IMR-90 (cell line): ENCODE measurements around the gene CALU. TPM values are rescaled to one million over a fixed set of nuclear protein-coding genes. Genes with fewer than 3 reads are reported as not detected.

ENCODE experiments used
- ATAC-seq: fragments of 200-7000 bp; cut with Tn5 transposase; 2 replicates; pipeline ENCODE4 v1.9.1; 2020; ENCODE audit warnings: low read depth, mild to moderate bottlenecking, moderate library complexity
- BruUV-seq: library from RNA; stranded (reverse); fragments of 400-500 nt; replicated peaks from 2 replicates; lab custom pipeline; 2021; lab: Mats Ljungman, UMichigan
- CTCF ChIA-PET: fragments of 300-600 bp; formaldehyde crosslinking; extraction: SDS; loops from one replicate; lab custom pipeline; 2021; ENCODE audit warnings: antibody characterized with exemption; lab: Yijun Ruan, JAX
- POLR2A ChIA-PET: fragments of 300-600 bp; sonication (Branson Sonifier 250); formaldehyde crosslinking; loops from one replicate; lab custom pipeline; 2022; ENCODE audit warnings: antibody characterized with exemption; ENCODE audit not compliant: unreplicated experiment; lab: Charles Lee
- DNase-seq: peaks from one replicate; pipeline ENCODE4 v3.0.0; 2013
- H2AFZ ChIP-seq: replicated peaks from 2 replicates; pipeline ENCODE3; 2013; ENCODE audit warnings: low read length, mild to moderate bottlenecking; ENCODE audit not compliant: poor library complexity
- H2AK5ac ChIP-seq: 2 replicates; pipeline ENCODE4 v1.6.1; 2013; ENCODE audit warnings: low read depth, low read length, inconsistent platforms
- H2AK9ac ChIP-seq: replicated peaks from 2 replicates; pipeline ENCODE3; 2013; ENCODE audit warnings: mild to moderate bottlenecking, low read depth, low read length, moderate library complexity; ENCODE audit not compliant: poor library complexity
- H2BK120ac ChIP-seq: 2 replicates; pipeline ENCODE4 v1.6.1; 2013; ENCODE audit warnings: low read depth, low read length, inconsistent platforms
- H2BK15ac ChIP-seq: 3 replicates; pipeline ENCODE4 v1.6.1; 2013; ENCODE audit warnings: low read depth, low read length, inconsistent platforms
- H2BK20ac ChIP-seq: 2 replicates; pipeline ENCODE4 v1.6.1; 2013; ENCODE audit warnings: low read depth, mild to moderate bottlenecking, inconsistent platforms, low read length, moderate library complexity
- H2BK5ac ChIP-seq: 2 replicates; pipeline ENCODE4 v1.6.1; 2013; ENCODE audit warnings: mild to moderate bottlenecking, low read depth, low read length, inconsistent platforms; ENCODE audit not compliant: poor library complexity, severe bottlenecking
- H3K14ac ChIP-seq: replicated peaks from 2 replicates; pipeline ENCODE4 v1.6.1; 2013; ENCODE audit warnings: low read depth, low read length, inconsistent platforms
- H3K18ac ChIP-seq: 2 replicates; pipeline ENCODE4 v1.6.1; 2013; ENCODE audit warnings: low read depth, low read length, control low read depth
- H3K23ac ChIP-seq: 2 replicates; pipeline ENCODE4 v1.6.1; 2013; ENCODE audit warnings: low read depth, low read length, inconsistent platforms
- H3K27ac ChIP-seq: 2 replicates; pipeline ENCODE4 v1.5.1; 2013; ENCODE audit warnings: mild to moderate bottlenecking, control low read depth, low read length; ENCODE audit not compliant: insufficient read depth
- H3K27me3 ChIP-seq: 2 replicates; pipeline ENCODE4 v1.6.1; 2013; ENCODE audit warnings: low read length; ENCODE audit not compliant: control insufficient read depth, insufficient read depth
- H3K36me3 ChIP-seq: 2 replicates; pipeline ENCODE4 v1.6.1; 2013; ENCODE audit warnings: low read length, mixed read lengths; ENCODE audit not compliant: control insufficient read depth, insufficient read depth
- H3K4ac ChIP-seq: 2 replicates; pipeline ENCODE4 v1.6.1; 2013; ENCODE audit warnings: low read depth, low read length, inconsistent platforms
- H3K4me1 ChIP-seq: 2 replicates; pipeline ENCODE4 v1.6.1; 2013; ENCODE audit warnings: low read length, mixed read lengths; ENCODE audit not compliant: control insufficient read depth, insufficient read depth
- H3K4me2 ChIP-seq: 2 replicates; pipeline ENCODE4 v1.6.1; 2013; ENCODE audit warnings: low read depth, mild to moderate bottlenecking, control low read depth, low read length, moderate library complexity
- H3K4me3 ChIP-seq: 2 replicates; pipeline ENCODE4 v1.5.1; 2013; ENCODE audit warnings: low read depth, mild to moderate bottlenecking, control low read depth, low read length, moderate library complexity; ENCODE audit not compliant: insufficient read depth
- H3K56ac ChIP-seq: 2 replicates; pipeline ENCODE4 v1.6.1; 2013; ENCODE audit warnings: low read length, inconsistent platforms; ENCODE audit not compliant: insufficient read depth; ENCODE audit errors: extremely low read depth
- H3K79me1 ChIP-seq, 2 experiments: 2 replicates each; pipeline ENCODE4 v1.6.1; 2013; ENCODE audit warnings: low read length in 2 of 2, inconsistent platforms in 1 of 2, low read depth in 1 of 2
- H3K9ac ChIP-seq: 2 replicates; pipeline ENCODE4 v1.6.1; 2013; ENCODE audit warnings: low read depth, low read length, control low read depth
- H3K9me1 ChIP-seq: 2 replicates; pipeline ENCODE4 v1.6.1; 2013; ENCODE audit warnings: low read length, inconsistent platforms; ENCODE audit not compliant: insufficient read depth
- H3K9me3 ChIP-seq: 2 replicates; pipeline ENCODE4 v1.6.1; 2013; ENCODE audit warnings: low read length; ENCODE audit not compliant: control insufficient read depth, insufficient read depth
- H4K20me1 ChIP-seq: 2 replicates; pipeline ENCODE4 v1.6.1; 2013; ENCODE audit warnings: low read length, inconsistent platforms; ENCODE audit not compliant: insufficient read depth
- H4K5ac ChIP-seq: 2 replicates; pipeline ENCODE4 v1.6.1; 2013; ENCODE audit warnings: mild to moderate bottlenecking, low read depth, low read length, control low read depth
- H4K8ac ChIP-seq, 2 experiments: 2 replicates each; pipeline ENCODE4 v1.6.1; 2013; ENCODE audit warnings: low read depth in 2 of 2, low read length in 2 of 2, control low read depth in 1 of 2, inconsistent platforms in 1 of 2
- H4K91ac ChIP-seq: 2 replicates; pipeline ENCODE4 v1.6.1; 2013; ENCODE audit warnings: low read depth, low read length, inconsistent platforms; ENCODE audit not compliant: insufficient read depth
- BHLHE40 ChIP-seq: fragments of 150-350 bp; IDR thresholded peaks from 2 replicates; pipeline ENCODE4 v1.6.1; 2016; ENCODE audit warnings: mild to moderate bottlenecking, low read depth, low read length
- CEBPB ChIP-seq: IDR thresholded peaks from 2 replicates; pipeline ENCODE4 v1.6.1; 2012; ENCODE audit warnings: low read depth, low read length, improper control_type of control experiment
- CHD1 ChIP-seq: IDR thresholded peaks from 2 replicates; pipeline ENCODE4 v1.6.1; 2012; ENCODE audit warnings: low read depth, low read length, improper control_type of control experiment
- FOS ChIP-seq: fragments of 150-350 bp; IDR thresholded peaks from 2 replicates; pipeline ENCODE4 v1.6.1; 2016; ENCODE audit warnings: low read depth, low read length
- MAFK ChIP-seq: IDR thresholded peaks from 2 replicates; pipeline ENCODE4 v1.6.1; 2012; ENCODE audit warnings: low read depth, low read length, improper control_type of control experiment
- MAZ ChIP-seq: IDR thresholded peaks from 2 replicates; pipeline ENCODE4 v1.6.1; 2012; ENCODE audit warnings: low read depth, mild to moderate bottlenecking, low read length, improper control_type of control experiment, moderate library complexity, borderline replicate concordance
- MXI1 ChIP-seq: IDR thresholded peaks from 2 replicates; pipeline ENCODE4 v1.6.1; 2012; ENCODE audit warnings: low read depth, mild to moderate bottlenecking, low read length, moderate library complexity, borderline replicate concordance
- NFE2L2 ChIP-seq: fragments of 150-350 bp; IDR thresholded peaks from 2 replicates; pipeline ENCODE4 v1.6.1; 2016; ENCODE audit warnings: low read depth, mild to moderate bottlenecking, low read length
- POLR2A ChIP-seq: IDR thresholded peaks from 2 replicates; pipeline ENCODE4 v1.6.1; 2012; ENCODE audit warnings: mild to moderate bottlenecking, low read depth, low read length
- RAD21 ChIP-seq: IDR thresholded peaks from 2 replicates; pipeline ENCODE4 v1.6.1; 2012; ENCODE audit warnings: low read length, improper control_type of control experiment
- RCOR1 ChIP-seq: IDR thresholded peaks from 2 replicates; pipeline ENCODE4 v1.6.1; 2012; ENCODE audit warnings: mild to moderate bottlenecking, low read length, improper control_type of control experiment; ENCODE audit not compliant: insufficient replicate concordance
- SMC3 ChIP-seq: fragments of 150-350 bp; IDR thresholded peaks from 2 replicates; pipeline ENCODE4 v1.6.1; 2016; ENCODE audit warnings: low read depth, mild to moderate bottlenecking, antibody characterized with exemption, low read length, moderate library complexity
- WGBS, 2 experiments: methylation state at CpG; one replicate each; pipeline versions ENCODE4 v1.1.5 to v1.1.7; 2013; ENCODE audit warnings: missing lambda C conversion rate in 2 of 2; ENCODE audit not compliant: insufficient read length in 1 of 2; ENCODE audit errors: extremely low coverage in 2 of 2; 5-methylcytosine and 5-hydroxymethylcytosine counted together
- dilution Hi-C: fragments of 300-500 bp; cut with HindIII; formaldehyde crosslinking; loops from one replicate; pipeline ENCODE4 v1.14.3; 2018; ENCODE audit warnings: low sequenced_read_pairs; ENCODE audit not compliant: unreplicated experiment
- in situ Hi-C: fragments of 300-500 bp; cut with MboI; formaldehyde crosslinking; loops from 3 replicates; pipeline ENCODE4 v1.14.3; 2019; ENCODE audit warnings: low sequenced_read_pairs, inconsistent platforms, mixed read lengths
- intact Hi-C: fragments of 100-400 bp; cut with micrococcal nuclease; formaldehyde crosslinking; loops from 2 replicates; pipeline ENCODE4 v1.10.0; 2022
- polyA plus RNA-seq, 3 experiments: library from polyadenylated mRNA; depleted of rRNA; stranded (reverse); fragments of >200 nt; gene quantifications; 2 replicates each; pipeline ENCODE4 v1.2.3, GENCODE V29; 2012; ENCODE audit warnings: low replicate concordance in 1 of 3
- total RNA-seq: library from RNA; depleted of rRNA; stranded (reverse); fragments of >200 nt; gene quantifications from 2 replicates; pipeline ENCODE4 v1.2.3, GENCODE V29; 2012
- TF ChIP-seq, protein P1 (sequence below): conservative IDR thresholded peaks from 2 replicates; pipeline ENCODE4 v1.5.1; 2012; ENCODE audit warnings: mild to moderate bottlenecking, low read depth, low read length, improper control_type of control experiment
- TF ChIP-seq, protein P2 (sequence below): fragments of 150-350 bp; IDR thresholded peaks from 2 replicates; pipeline ENCODE4 v1.6.1; 2017; ENCODE audit warnings: mild to moderate bottlenecking, antibody characterized with exemption, low read length, low read depth

The CALU gene
- total and polyA plus RNA-seq, 2 of the 4 experiments (the other 2 are of a cell fraction): 421 to 525 TPM

GRCh38 chr7:128785738-128786137 lies 46.6 kb downstream of the CALU start:
- H3K9me1 ChIP-seq: peaks cover 4% of the 10 kb centered on the region; the same call in 1 of the 2 replicates
- H4K20me1 ChIP-seq: peaks cover 5% of the 10 kb centered on the region; the same call in 1 of the 2 replicates
- H2BK120ac ChIP-seq: no peak overlapping the region
- no peak overlapping the region for H2AFZ ChIP-seq
- H4K5ac ChIP-seq: no peak overlapping the region
- no peak overlapping the region for H4K91ac ChIP-seq
- no peak overlapping the region for H3K18ac ChIP-seq
- H2AK5ac ChIP-seq: no peak overlapping the region
- H3K9ac ChIP-seq: no peak overlapping the region
- DNase-seq (no peak), ATAC-seq (no peak)
- dilution Hi-C loops (no loop called here), in situ Hi-C loops (no loop called here), intact Hi-C loops (no loop called here)
- WGBS, 2 experiments: 90% methylated on average over 2 of the region's 3 CpGs; no CpG with 5 or more reads in 1 of the 2 experiments
- no peaks in the 10 kb centered on the region for H3K36me3 ChIP-seq
- H3K56ac ChIP-seq: no peak overlapping the region
- CTCF ChIA-PET: no interaction called here
- no peak overlapping the region for H2BK15ac ChIP-seq
- H3K4me3 ChIP-seq: no peak overlapping the region
- H2BK20ac ChIP-seq: no peak overlapping the region
- POLR2A ChIA-PET: no interaction called here
- TF ChIP-seq FOS (no peak), CEBPB (no peak), MXI1 (no peak), SMC3 (no peak), POLR2A (no peak), CHD1 (no peak), BHLHE40 (no peak), RAD21 (no peak), MAFK (no peak), MAZ (no peak), RCOR1 (no peak), NFE2L2 (no peak)
- TF ChIP-seq, protein P1, sequence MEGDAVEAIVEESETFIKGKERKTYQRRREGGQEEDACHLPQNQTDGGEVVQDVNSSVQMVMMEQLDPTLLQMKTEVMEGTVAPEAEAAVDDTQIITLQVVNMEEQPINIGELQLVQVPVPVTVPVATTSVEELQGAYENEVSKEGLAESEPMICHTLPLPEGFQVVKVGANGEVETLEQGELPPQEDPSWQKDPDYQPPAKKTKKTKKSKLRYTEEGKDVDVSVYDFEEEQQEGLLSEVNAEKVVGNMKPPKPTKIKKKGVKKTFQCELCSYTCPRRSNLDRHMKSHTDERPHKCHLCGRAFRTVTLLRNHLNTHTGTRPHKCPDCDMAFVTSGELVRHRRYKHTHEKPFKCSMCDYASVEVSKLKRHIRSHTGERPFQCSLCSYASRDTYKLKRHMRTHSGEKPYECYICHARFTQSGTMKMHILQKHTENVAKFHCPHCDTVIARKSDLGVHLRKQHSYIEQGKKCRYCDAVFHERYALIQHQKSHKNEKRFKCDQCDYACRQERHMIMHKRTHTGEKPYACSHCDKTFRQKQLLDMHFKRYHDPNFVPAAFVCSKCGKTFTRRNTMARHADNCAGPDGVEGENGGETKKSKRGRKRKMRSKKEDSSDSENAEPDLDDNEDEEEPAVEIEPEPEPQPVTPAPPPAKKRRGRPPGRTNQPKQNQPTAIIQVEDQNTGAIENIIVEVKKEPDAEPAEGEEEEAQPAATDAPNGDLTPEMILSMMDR: no peak
- TF ChIP-seq, protein P2, sequence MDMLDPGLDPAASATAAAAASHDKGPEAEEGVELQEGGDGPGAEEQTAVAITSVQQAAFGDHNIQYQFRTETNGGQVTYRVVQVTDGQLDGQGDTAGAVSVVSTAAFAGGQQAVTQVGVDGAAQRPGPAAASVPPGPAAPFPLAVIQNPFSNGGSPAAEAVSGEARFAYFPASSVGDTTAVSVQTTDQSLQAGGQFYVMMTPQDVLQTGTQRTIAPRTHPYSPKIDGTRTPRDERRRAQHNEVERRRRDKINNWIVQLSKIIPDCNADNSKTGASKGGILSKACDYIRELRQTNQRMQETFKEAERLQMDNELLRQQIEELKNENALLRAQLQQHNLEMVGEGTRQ: no peak
- no peaks in the 10 kb centered on the region for H3K79me1 ChIP-seq
- no peak overlapping the region for H2BK5ac ChIP-seq
- peaks cover 6% of the 10 kb centered on the region for H3K4me1 ChIP-seq
- no TSS peak for BruUV-seq
- no peak overlapping the region for H3K23ac ChIP-seq
- no peak overlapping the region for H3K4me2 ChIP-seq
- peaks cover 11% of the 10 kb centered on the region; the same call in 1 of the 2 replicates for H3K27me3 ChIP-seq
- no peaks in the 10 kb centered on the region for H3K9me3 ChIP-seq
- H3K14ac ChIP-seq: no peak overlapping the region
- H4K8ac ChIP-seq: no peak overlapping the region
- no peak overlapping the region for H2AK9ac ChIP-seq
- H3K4ac ChIP-seq: no peak overlapping the region
- H3K27ac ChIP-seq: no peak overlapping the region
